Transverse colon (tissue), 4 donors: Measurements from ENCODE around the gene VSX1.

Source experiments
- EP300 ChIP-seq: sonication (generic); formaldehyde crosslinking; IDR thresholded peaks from one replicate; pipeline ENCODE4 v1.6.1; 2017; ENCODE audit warnings: antibody characterized with exemption, low read depth
- POLR2AphosphoS5 ChIP-seq, 3 donors: sonication (generic); formaldehyde crosslinking; IDR thresholded peaks; one replicate each; pipeline ENCODE4 v1.6.1; 2016; ENCODE audit warnings: antibody characterized with exemption in 3 of 3
- TF ChIP-seq, protein P1 (sequence below), 5 experiments: fragments of 200-600 bp in 3 of 5; fragments of 450-650 bp in 2 of 5; sonication (generic) in 3 of 5; IDR thresholded peaks; 1 replicate in 2 of 5; 2 replicates in 3 of 5; pipeline ENCODE4 v1.5.1; 2016 to 2017; ENCODE audit warnings: antibody characterized with exemption in 5 of 5, inconsistent platforms in 3 of 5, mild to moderate bottlenecking in 2 of 5, moderate library complexity in 1 of 5

GRCh38 chr20:25083141-25083772 lies 1.3 kb upstream of the VSX1 start:
- TF ChIP-seq EP300 (no peak), POLR2AphosphoS5 (IDR thresholded peaks at IDR 0.05) (no peak)
- TF ChIP-seq, protein P1, sequence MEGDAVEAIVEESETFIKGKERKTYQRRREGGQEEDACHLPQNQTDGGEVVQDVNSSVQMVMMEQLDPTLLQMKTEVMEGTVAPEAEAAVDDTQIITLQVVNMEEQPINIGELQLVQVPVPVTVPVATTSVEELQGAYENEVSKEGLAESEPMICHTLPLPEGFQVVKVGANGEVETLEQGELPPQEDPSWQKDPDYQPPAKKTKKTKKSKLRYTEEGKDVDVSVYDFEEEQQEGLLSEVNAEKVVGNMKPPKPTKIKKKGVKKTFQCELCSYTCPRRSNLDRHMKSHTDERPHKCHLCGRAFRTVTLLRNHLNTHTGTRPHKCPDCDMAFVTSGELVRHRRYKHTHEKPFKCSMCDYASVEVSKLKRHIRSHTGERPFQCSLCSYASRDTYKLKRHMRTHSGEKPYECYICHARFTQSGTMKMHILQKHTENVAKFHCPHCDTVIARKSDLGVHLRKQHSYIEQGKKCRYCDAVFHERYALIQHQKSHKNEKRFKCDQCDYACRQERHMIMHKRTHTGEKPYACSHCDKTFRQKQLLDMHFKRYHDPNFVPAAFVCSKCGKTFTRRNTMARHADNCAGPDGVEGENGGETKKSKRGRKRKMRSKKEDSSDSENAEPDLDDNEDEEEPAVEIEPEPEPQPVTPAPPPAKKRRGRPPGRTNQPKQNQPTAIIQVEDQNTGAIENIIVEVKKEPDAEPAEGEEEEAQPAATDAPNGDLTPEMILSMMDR (IDR thresholded peaks at IDR 0.05), result no peak
